Peyer's patch (tissue), 4 donors: ENCODE results near the gene PITX1. TPM values are rescaled to one million over a fixed set of nuclear protein-coding genes. Genes with fewer than 3 reads are reported as not detected.

Source experiments
- DNase-seq, 3 donors: peaks; one replicate each; pipeline ENCODE4 v3.0.0-alpha.2; 2017 to 2019
- H3K27ac ChIP-seq, 4 donors: fragments of 200-600 bp; sonication (generic); one replicate each; pipeline ENCODE4 v1.5.1; 2016 to 2019
- H3K27me3 ChIP-seq, 2 donors: fragments of 200-600 bp; sonication (generic); one replicate each; pipeline ENCODE4 v1.5.1; 2019
- H3K36me3 ChIP-seq, 3 donors: fragments of 200-600 bp; sonication (generic); one replicate each; pipeline ENCODE4 v1.5.1; 2016 to 2019
- H3K4me1 ChIP-seq, 4 donors: fragments of 200-600 bp; sonication (generic); one replicate each; pipeline ENCODE4 v1.5.1; 2016 to 2019
- H3K4me3 ChIP-seq, 4 donors: fragments of 200-600 bp; sonication (generic); 1 replicate in 3 of 4; 2 replicates in 1 of 4; pipeline ENCODE4 v1.5.1; 2016 to 2019; ENCODE audit warnings: mild to moderate bottlenecking in 1 of 4
- H3K9me3 ChIP-seq, 4 donors: fragments of 200-600 bp; sonication (generic); one replicate each; pipeline ENCODE4 v1.5.1; 2016 to 2019; ENCODE audit warnings: mild to moderate bottlenecking in 1 of 4
- POLR2A ChIP-seq, 2 donors: fragments of 450-650 bp; IDR thresholded peaks; one replicate each; pipeline ENCODE4 v1.5.1; 2017; ENCODE audit warnings: antibody characterized with exemption in 2 of 2, mild to moderate bottlenecking in 2 of 2, moderate library complexity in 2 of 2
- total RNA-seq, 4 donors: library from RNA; depleted of rRNA; stranded (reverse); fragments of >200 nt; gene quantifications; one replicate each; pipeline ENCODE4 v1.1.0, GENCODE V29; 2016
- TF ChIP-seq, protein P1 (sequence below), 6 experiments: fragments of 450-650 bp in 4 of 6; fragments of 200-600 bp in 2 of 6; sonication (generic) in 1 of 6; IDR thresholded peaks; one replicate each; pipeline ENCODE4 v1.5.1; 2017 to 2019; ENCODE audit warnings: antibody characterized with exemption in 6 of 6, mild to moderate bottlenecking in 3 of 6, moderate library complexity in 1 of 6

Gene PITX1
- total RNA-seq, 4 donors from 2014 or later = 0.88 to 4.2 (median 2.5) TPM

GRCh38 chr5:135020111-135020895 lies 13.7 kb downstream of the PITX1 start:
- Histone ChIP-seq H3K27me3 (no peaks in the 10 kb centered on the region), H3K4me1 (no peaks in the 10 kb centered on the region), H3K27ac (no peak overlapping the region), H3K36me3 (no peaks in the 10 kb centered on the region), H3K4me3 (no peak overlapping the region), H3K9me3 (no peaks in the 10 kb centered on the region)
- TF ChIP-seq, protein P1, sequence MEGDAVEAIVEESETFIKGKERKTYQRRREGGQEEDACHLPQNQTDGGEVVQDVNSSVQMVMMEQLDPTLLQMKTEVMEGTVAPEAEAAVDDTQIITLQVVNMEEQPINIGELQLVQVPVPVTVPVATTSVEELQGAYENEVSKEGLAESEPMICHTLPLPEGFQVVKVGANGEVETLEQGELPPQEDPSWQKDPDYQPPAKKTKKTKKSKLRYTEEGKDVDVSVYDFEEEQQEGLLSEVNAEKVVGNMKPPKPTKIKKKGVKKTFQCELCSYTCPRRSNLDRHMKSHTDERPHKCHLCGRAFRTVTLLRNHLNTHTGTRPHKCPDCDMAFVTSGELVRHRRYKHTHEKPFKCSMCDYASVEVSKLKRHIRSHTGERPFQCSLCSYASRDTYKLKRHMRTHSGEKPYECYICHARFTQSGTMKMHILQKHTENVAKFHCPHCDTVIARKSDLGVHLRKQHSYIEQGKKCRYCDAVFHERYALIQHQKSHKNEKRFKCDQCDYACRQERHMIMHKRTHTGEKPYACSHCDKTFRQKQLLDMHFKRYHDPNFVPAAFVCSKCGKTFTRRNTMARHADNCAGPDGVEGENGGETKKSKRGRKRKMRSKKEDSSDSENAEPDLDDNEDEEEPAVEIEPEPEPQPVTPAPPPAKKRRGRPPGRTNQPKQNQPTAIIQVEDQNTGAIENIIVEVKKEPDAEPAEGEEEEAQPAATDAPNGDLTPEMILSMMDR (IDR thresholded peaks at IDR 0.05) = no peak
- TF ChIP-seq POLR2A (IDR thresholded peaks at IDR 0.05) = no peak
- DNase-seq = peak in 1 of 3 donors; percentile 37

DNA sequence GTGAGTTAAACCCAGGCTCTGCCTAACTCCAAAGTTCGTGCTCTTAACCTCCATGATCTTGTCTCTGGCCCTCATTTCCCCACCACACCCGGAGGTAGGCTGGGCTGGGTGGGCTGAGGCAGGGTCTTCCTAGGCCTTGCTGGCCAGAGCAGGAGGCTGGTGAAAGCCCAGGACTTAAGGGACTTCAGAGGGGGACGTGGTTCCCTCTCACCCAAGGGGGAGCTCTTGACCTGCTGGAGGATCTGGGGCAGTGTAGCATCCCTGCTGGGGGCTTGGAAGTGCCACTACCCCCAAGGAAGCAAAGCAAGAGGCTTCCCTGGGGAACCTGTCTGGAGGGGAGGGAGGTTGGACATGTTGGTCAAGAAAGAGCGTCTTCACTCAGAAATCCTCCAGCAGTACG lies 14.7 kb downstream of the PITX1 start:
- H3K9me3 ChIP-seq = no peaks in the 10 kb centered on the region
- H3K4me1 ChIP-seq = no peaks in the 10 kb centered on the region
- H3K27ac ChIP-seq = no peak overlapping the region
- TF ChIP-seq, protein P1 (IDR thresholded peaks at IDR 0.05) = no peak
- no peak for TF ChIP-seq POLR2A (IDR thresholded peaks at IDR 0.05)
- DNase-seq = peak in 2 of 3 donors; percentile 38 to 44
- no peak overlapping the region for H3K4me3 ChIP-seq
- H3K27me3 ChIP-seq = no peaks in the 10 kb centered on the region
- no peaks in the 10 kb centered on the region for H3K36me3 ChIP-seq

GRCh38 chr5:135018457-135018856 lies 15.6 kb downstream of the PITX1 start:
- Histone ChIP-seq H3K27me3 (no peaks in the 10 kb centered on the region), H3K27ac (no peak overlapping the region), H3K4me1 (no peaks in the 10 kb centered on the region), H3K4me3 (no peak overlapping the region), H3K36me3 (no peaks in the 10 kb centered on the region), H3K9me3 (no peaks in the 10 kb centered on the region)
- peak in 1 of 3 donors; percentile 40 for DNase-seq
- TF ChIP-seq, protein P1 (IDR thresholded peaks at IDR 0.05) = no peak
- no peak for TF ChIP-seq POLR2A (IDR thresholded peaks at IDR 0.05)

GRCh38 chr5:135016861-135017290 lies 17.2 kb downstream of the PITX1 start:
- Histone ChIP-seq H3K27ac (no peak overlapping the region), H3K4me3 (no peak overlapping the region), H3K9me3 (no peaks in the 10 kb centered on the region), H3K36me3 (no peaks in the 10 kb centered on the region), H3K4me1 (no peaks in the 10 kb centered on the region), H3K27me3 (no peaks in the 10 kb centered on the region)
- TF ChIP-seq, protein P1 (IDR thresholded peaks at IDR 0.05) = no peak
- no peak for TF ChIP-seq POLR2A (IDR thresholded peaks at IDR 0.05)
- DNase-seq = peak in 2 of 3 donors; percentile 22 to 33

DNA sequence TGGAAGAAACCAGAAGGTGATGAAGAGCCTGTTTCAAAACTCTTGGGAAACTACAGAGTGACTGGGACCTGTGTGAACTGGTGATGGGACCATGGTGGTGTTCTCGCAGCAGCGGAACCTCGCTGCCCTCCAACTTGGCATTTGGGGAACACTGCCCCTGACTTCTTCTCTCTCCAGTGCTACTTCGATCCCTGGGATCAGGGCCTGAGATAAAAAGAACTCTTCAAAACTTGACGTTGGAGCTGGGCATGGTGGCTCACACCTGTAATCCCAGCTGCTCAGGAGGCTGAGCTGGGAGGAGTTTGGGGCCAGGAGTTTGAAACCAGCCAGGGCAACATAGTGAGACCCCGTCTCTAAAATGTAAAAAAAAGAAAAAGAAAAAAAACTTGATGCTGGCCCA lies 18.1 kb downstream of the PITX1 start:
- H3K27me3 ChIP-seq = no peaks in the 10 kb centered on the region
- no peaks in the 10 kb centered on the region for H3K4me1 ChIP-seq
- no peak overlapping the region for H3K4me3 ChIP-seq
- no peaks in the 10 kb centered on the region for H3K36me3 ChIP-seq
- no peak overlapping the region for H3K27ac ChIP-seq
- TF ChIP-seq POLR2A (IDR thresholded peaks at IDR 0.05) = no peak
- TF ChIP-seq, protein P1 (IDR thresholded peaks at IDR 0.05) = no peak
- DNase-seq = peak in 2 of 3 donors; percentile 6 to 26
- no peaks in the 10 kb centered on the region for H3K9me3 ChIP-seq
